SH-SY5Y (cell line): Measurements from ENCODE around the gene ISOC2.

Source experiments
- GATA2 ChIP-seq: IDR thresholded peaks from 2 replicates; pipeline ENCODE4 v1.6.1; 2011; ENCODE audit warnings: mild to moderate bottlenecking, low read depth, low read length
- GATA3 ChIP-seq: IDR thresholded peaks from 2 replicates; pipeline ENCODE4 v1.6.1; 2011; ENCODE audit warnings: low read depth, mild to moderate bottlenecking, low read length, moderate library complexity

- TF ChIP-seq GATA2 (no peak), GATA3 (no peak)
These were observed 658 bp upstream of the ISOC2 start for GRCh38 chr19:55461974-55462626.
